ENCODE results near the gene SLC4A1. TPM values are rescaled to one million over a fixed set of nuclear protein-coding genes. Genes with fewer than 3 reads are reported as not detected.

SLC4A1 gene
- total and polyA plus RNA-seq, 8 donors: 8.3 TPM; not detected in 7

DNA sequence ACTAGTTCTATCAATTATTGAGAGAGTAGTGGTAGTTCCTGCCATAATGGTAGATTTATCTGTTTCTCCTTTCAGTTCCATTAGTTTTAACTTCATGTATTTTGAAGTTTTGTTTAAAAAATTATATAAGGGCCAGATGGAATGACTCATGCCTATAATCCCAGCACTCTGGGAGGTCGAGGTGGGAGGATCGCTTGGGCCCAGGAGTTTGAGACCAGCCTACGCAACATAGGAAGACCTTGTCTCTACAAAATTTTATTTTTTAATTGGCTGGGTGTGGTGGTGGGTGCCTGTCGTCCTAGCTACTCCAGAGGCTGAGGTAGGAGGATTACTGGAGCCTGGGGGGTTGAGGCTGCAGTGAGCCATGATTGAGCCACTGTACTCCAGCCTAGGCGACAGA, 34.4 kb downstream of the SLC4A1 start:
- Histone ChIP-seq H3K27ac (no peak overlapping the region), H3K9me3 (no peaks in the 10 kb centered on the region), H3K27me3 (no peaks in the 10 kb centered on the region), H3K36me3 (no peaks in the 10 kb centered on the region), H3K4me3 (no peak overlapping the region), H3K4me1 (peaks cover 0 to 12% (median 3%) of the 10 kb centered on the region in 4 donors)
- TF ChIP-seq, protein P1, sequence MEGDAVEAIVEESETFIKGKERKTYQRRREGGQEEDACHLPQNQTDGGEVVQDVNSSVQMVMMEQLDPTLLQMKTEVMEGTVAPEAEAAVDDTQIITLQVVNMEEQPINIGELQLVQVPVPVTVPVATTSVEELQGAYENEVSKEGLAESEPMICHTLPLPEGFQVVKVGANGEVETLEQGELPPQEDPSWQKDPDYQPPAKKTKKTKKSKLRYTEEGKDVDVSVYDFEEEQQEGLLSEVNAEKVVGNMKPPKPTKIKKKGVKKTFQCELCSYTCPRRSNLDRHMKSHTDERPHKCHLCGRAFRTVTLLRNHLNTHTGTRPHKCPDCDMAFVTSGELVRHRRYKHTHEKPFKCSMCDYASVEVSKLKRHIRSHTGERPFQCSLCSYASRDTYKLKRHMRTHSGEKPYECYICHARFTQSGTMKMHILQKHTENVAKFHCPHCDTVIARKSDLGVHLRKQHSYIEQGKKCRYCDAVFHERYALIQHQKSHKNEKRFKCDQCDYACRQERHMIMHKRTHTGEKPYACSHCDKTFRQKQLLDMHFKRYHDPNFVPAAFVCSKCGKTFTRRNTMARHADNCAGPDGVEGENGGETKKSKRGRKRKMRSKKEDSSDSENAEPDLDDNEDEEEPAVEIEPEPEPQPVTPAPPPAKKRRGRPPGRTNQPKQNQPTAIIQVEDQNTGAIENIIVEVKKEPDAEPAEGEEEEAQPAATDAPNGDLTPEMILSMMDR (IDR thresholded peaks at IDR 0.05): no peak
- TF ChIP-seq POLR2AphosphoS5 (IDR thresholded peaks at IDR 0.05): no peak
- no peak for TF ChIP-seq EP300 (IDR thresholded peaks at IDR 0.05)
- no peak for TF ChIP-seq POLR2A (IDR thresholded peaks at IDR 0.05)
- intact Hi-C loops (cut with DNase I; ENCODE audit: low total_unique reads): no loop called here
- WGBS, 5 donors: 74 to 83% (median 79%) methylated on average over 5 of the region's 5 CpGs
- DNase-seq: no peak

DNA sequence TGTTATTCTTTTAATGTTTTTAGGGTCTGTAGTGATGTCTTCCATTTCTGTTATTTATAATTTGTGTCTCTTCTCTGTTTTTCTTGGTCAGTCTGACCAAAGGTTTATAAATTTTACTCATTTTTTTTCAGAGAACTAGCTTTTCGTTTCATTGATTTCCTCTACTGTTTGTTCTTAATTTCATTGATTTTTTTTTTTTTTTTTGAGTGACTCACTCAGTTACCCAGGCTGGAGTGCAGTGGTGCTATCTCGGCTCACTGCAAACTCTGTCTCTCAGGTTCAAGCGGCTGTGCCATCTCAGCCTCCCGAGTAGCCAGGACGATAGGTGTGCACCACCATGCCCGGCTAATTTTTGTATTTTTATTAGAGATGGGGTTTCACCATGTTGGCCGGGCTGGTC, 35.9 kb downstream of the SLC4A1 start:
- H3K27ac ChIP-seq: no peak overlapping the region
- H3K36me3 ChIP-seq: no peaks in the 10 kb centered on the region
- DNase-seq: no peak
- H3K27me3 ChIP-seq: no peaks in the 10 kb centered on the region
- intact Hi-C loops (cut with DNase I; ENCODE audit: low total_unique reads): no loop called here
- TF ChIP-seq EP300 (IDR thresholded peaks at IDR 0.05) (no peak), POLR2AphosphoS5 (IDR thresholded peaks at IDR 0.05) (no peak), POLR2A (IDR thresholded peaks at IDR 0.05) (no peak)
- TF ChIP-seq, protein P1 (IDR thresholded peaks at IDR 0.05): no peak
- no peak overlapping the region for H3K4me3 ChIP-seq
- no peaks in the 10 kb centered on the region for H3K9me3 ChIP-seq
- 85 to 90% (median 85%) methylated on average over 7 of the region's 7 CpGs for WGBS, 5 donors
- H3K4me1 ChIP-seq: peaks cover 0 to 12% (median 3%) of the 10 kb centered on the region in 4 donors

DNA sequence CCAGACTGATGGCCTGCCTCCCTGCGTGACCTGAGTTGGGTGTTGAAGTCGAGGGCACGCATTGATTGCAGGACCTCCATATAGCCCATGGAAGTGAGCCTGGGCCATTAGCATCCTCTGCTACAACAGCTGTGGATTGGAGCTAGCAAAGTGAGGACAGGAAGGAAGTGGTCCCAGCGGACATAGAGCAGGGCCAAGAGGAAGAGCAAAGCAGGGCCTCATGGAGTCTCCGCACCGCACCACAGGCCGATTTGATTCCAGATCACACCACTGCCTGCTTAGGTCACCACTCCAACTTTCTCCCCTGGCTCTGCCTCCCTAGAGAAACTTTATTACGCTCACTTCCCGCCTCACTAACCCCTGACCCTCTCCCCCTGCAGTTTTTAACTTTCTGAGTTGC, 37.8 kb downstream of the SLC4A1 start:
- WGBS, 5 donors: 79 to 90% (median 84%) methylated on average over 9 of the region's 9 CpGs
- H3K4me1 ChIP-seq: peaks cover 0 to 7% (median 2%) of the 10 kb centered on the region in 4 donors
- no peaks in the 10 kb centered on the region for H3K36me3 ChIP-seq
- TF ChIP-seq EP300 (IDR thresholded peaks at IDR 0.05) (no peak), POLR2A (IDR thresholded peaks at IDR 0.05) (no peak), POLR2AphosphoS5 (IDR thresholded peaks at IDR 0.05) (no peak)
- TF ChIP-seq, protein P1 (IDR thresholded peaks at IDR 0.05): no peak
- intact Hi-C loops (cut with DNase I; ENCODE audit: low total_unique reads): no loop called here
- no peak overlapping the region for H3K4me3 ChIP-seq
- peak in 1 of 2 donors; percentile 17 for DNase-seq
- no peak overlapping the region for H3K27ac ChIP-seq
- no peaks in the 10 kb centered on the region for H3K27me3 ChIP-seq
- H3K9me3 ChIP-seq: no peaks in the 10 kb centered on the region

DNA sequence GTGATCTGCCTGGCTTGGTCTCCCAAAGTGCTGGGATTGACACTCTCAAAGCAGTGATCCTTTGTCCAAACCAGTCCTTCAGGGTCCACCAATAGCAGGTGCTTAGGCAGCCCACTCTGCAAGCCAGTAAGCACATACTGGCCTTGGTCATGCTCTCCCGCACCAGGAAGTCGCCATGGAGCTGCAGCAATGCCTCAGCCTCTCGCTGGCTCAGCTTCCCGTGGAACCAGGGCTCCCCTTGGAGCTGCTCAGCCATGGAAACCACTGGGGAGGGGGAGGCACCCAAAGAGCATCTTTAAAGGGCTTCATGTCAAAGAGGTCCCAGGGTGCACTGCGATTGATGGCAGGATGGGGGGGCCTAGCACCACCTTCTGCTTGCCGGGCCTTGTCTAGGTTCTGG, 38.8 kb downstream of the SLC4A1 start:
- Histone ChIP-seq H3K27me3 (no peaks in the 10 kb centered on the region), H3K9me3 (no peaks in the 10 kb centered on the region), H3K4me1 (peaks cover 0 to 7% (median 0%) of the 10 kb centered on the region in 4 donors), H3K4me3 (no peak overlapping the region), H3K27ac (no peak overlapping the region), H3K36me3 (no peaks in the 10 kb centered on the region)
- intact Hi-C loops (cut with DNase I; ENCODE audit: low total_unique reads): no loop called here
- TF ChIP-seq POLR2AphosphoS5 (IDR thresholded peaks at IDR 0.05): no peak
- no peak for TF ChIP-seq EP300 (IDR thresholded peaks at IDR 0.05)
- DNase-seq: no peak
- whole genome bisulfite sequencing, 5 donors: 80 to 98% (median 90%) methylated on average over 5 to 6 of the region's 6 CpGs

DNA sequence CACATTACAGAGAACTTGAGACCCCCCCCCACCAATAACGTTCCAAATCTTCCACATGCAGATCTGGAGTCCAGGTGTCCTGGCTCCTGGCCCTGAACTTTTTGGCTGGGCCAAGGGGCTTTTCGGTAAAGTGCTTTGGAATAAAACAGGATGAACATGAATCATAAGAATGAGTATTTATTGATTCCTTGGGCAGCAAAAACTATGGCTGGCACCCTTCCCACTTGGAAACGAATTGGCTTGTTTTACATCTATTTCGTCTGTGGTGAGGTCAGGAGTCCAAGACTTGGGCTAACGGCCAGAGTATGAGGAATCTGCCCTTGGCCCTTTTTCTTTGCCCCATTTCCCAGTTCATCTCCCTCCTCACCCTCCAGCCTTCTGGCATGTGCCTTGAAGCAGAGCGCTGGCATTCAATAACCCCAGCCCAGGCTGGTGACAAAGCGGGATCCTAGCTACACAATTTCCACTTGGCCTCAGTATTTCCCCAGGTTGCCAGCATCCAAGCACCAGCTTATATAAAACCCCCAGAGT, 44.3 kb downstream of the SLC4A1 start:
- H3K27ac ChIP-seq: peak overlapping the region; percentile 7 to 100 (median 96)
- no peaks in the 10 kb centered on the region for H3K36me3 ChIP-seq
- no peak overlapping the region for H3K4me3 ChIP-seq
- intact Hi-C loops (cut with DNase I; ENCODE audit: low total_unique reads): no loop called here
- peaks cover 19 to 34% (median 23%) of the 10 kb centered on the region in 4 donors for H3K4me1 ChIP-seq
- WGBS, 5 donors: 26 to 32% (median 30%) methylated on average over 7 of the region's 7 CpGs
- no peaks in the 10 kb centered on the region for H3K27me3 ChIP-seq
- H3K9me3 ChIP-seq: no peaks in the 10 kb centered on the region
- DNase-seq: peak in 1 of 2 donors; percentile 55
- TF ChIP-seq, protein P1 (IDR thresholded peaks at IDR 0.05): no peak
- TF ChIP-seq EP300 (IDR thresholded peaks at IDR 0.05) (no peak), POLR2AphosphoS5 (IDR thresholded peaks at IDR 0.05) (no peak), POLR2A (IDR thresholded peaks at IDR 0.05) (no peak)
